ENCODE measurements around the gene WDR88. TPM values are rescaled to one million over a fixed set of nuclear protein-coding genes. Genes with fewer than 3 reads are reported as not detected.

The WDR88 gene
- total RNA-seq, 1 donor from 2014 or later: not detected

DNA sequence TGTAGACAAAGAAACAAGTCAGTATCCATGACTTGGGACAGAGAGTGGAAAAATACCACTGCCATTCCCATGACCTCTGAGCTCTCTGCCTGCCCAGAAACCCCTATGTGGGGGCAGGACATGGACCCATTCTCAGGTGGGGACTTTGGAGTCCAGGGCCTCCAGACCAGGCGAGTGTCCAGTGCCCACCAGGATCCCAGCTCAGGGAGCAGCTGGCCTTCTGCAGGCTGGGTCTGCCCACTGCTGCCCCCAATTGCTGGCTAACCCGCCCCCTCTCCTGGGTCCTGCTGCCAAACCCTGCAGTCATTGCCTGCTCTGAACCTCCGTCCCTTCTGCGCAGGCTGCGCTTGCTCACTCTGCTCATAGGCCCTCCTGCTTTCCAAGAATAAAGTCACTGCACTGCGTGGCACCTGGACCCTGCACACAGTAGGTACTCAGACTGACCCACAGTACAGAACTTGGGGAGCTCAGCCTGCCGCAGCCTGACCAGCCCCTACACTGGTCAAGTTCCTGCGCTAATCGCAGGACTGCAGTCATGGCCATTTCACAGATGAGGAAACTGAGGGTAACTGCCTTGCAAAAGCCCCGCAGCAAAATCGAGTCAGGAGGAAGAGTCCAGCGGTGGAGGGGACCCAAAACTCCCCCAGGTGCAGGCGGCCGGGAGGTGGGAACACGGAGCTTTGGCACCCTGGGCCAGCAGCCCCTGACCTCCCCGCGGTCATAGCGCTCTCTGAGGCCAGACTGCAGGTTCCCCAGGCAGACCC lies 93.0 kb downstream of the WDR88 start:
- TF ChIP-seq, protein P1, sequence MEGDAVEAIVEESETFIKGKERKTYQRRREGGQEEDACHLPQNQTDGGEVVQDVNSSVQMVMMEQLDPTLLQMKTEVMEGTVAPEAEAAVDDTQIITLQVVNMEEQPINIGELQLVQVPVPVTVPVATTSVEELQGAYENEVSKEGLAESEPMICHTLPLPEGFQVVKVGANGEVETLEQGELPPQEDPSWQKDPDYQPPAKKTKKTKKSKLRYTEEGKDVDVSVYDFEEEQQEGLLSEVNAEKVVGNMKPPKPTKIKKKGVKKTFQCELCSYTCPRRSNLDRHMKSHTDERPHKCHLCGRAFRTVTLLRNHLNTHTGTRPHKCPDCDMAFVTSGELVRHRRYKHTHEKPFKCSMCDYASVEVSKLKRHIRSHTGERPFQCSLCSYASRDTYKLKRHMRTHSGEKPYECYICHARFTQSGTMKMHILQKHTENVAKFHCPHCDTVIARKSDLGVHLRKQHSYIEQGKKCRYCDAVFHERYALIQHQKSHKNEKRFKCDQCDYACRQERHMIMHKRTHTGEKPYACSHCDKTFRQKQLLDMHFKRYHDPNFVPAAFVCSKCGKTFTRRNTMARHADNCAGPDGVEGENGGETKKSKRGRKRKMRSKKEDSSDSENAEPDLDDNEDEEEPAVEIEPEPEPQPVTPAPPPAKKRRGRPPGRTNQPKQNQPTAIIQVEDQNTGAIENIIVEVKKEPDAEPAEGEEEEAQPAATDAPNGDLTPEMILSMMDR (IDR thresholded peaks at IDR 0.05; ENCODE audit: insufficient read depth, low read length, poor library complexity, severe bottlenecking): no peak
- peaks cover 41% of the 10 kb centered on the region for H3K27me3 ChIP-seq (ENCODE audit: control insufficient read depth, insufficient read depth, low read length)
- no peak overlapping the region for H3K4me3 ChIP-seq (ENCODE audit: low read depth, low read length)
- no peak for DNase-seq (ENCODE audit: low read depth)
- H3K36me3 ChIP-seq (ENCODE audit: control insufficient read depth, insufficient read depth, low read length): no peaks in the 10 kb centered on the region

Other genes with a start within 250 kb of the WDR88 start
- gene CEP89, start 160.2 kb upstream of the WDR88 start, total RNA-seq: 27.5 and 29.9 TPM in 2 replicates
- 1.4 and 1.7 TPM in 2 replicates for gene FAAP24, start 159.9 kb upstream of the WDR88 start, total RNA-seq
- 21.3 and 27.6 TPM in 2 replicates for gene RHPN2, start 67.2 kb upstream of the WDR88 start, total RNA-seq
- 4.2 and 6.7 TPM in 2 replicates for gene GPATCH1, start 50.9 kb upstream of the WDR88 start, total RNA-seq
- 42.8 and 54.8 TPM in 2 replicates for gene LRP3, start 62.2 kb downstream of the WDR88 start, total RNA-seq
- gene SLC7A10, start 93.7 kb downstream of the WDR88 start, total RNA-seq: not detected in 2 replicates
- gene CEBPA, start 170.4 kb downstream of the WDR88 start, total RNA-seq: 2.0 and 3.7 TPM in 2 replicates
- gene CEBPG, start 241.6 kb downstream of the WDR88 start, total RNA-seq: 51.7 and 55.7 TPM in 2 replicates